IMR-90 (cell line): ENCODE results near the gene UBTD1. TPM values are rescaled to one million over a fixed set of nuclear protein-coding genes. Genes with fewer than 3 reads are reported as not detected.

Experiments
- ATAC-seq: fragments of 200-7000 bp; cut with Tn5 transposase; 2 replicates; pipeline ENCODE4 v1.9.1; 2020; ENCODE audit warnings: low read depth, mild to moderate bottlenecking, moderate library complexity
- BruUV-seq: library from RNA; stranded (reverse); fragments of 400-500 nt; replicated peaks from 2 replicates; lab custom pipeline; 2021; lab: Mats Ljungman, UMichigan
- CTCF ChIA-PET: fragments of 300-600 bp; formaldehyde crosslinking; extraction: SDS; loops from one replicate; lab custom pipeline; 2021; ENCODE audit warnings: antibody characterized with exemption; lab: Yijun Ruan, JAX
- POLR2A ChIA-PET: fragments of 300-600 bp; sonication (Branson Sonifier 250); formaldehyde crosslinking; loops from one replicate; lab custom pipeline; 2022; ENCODE audit warnings: antibody characterized with exemption; ENCODE audit not compliant: unreplicated experiment; lab: Charles Lee
- DNase-seq: peaks from one replicate; pipeline ENCODE4 v3.0.0; 2013
- H2AFZ ChIP-seq: replicated peaks from 2 replicates; pipeline ENCODE3; 2013; ENCODE audit warnings: low read length, mild to moderate bottlenecking; ENCODE audit not compliant: poor library complexity
- H2AK5ac ChIP-seq: 2 replicates; pipeline ENCODE4 v1.6.1; 2013; ENCODE audit warnings: low read depth, low read length, inconsistent platforms
- H2AK9ac ChIP-seq: replicated peaks from 2 replicates; pipeline ENCODE3; 2013; ENCODE audit warnings: mild to moderate bottlenecking, low read depth, low read length, moderate library complexity; ENCODE audit not compliant: poor library complexity
- H2BK120ac ChIP-seq: 2 replicates; pipeline ENCODE4 v1.6.1; 2013; ENCODE audit warnings: low read depth, low read length, inconsistent platforms
- H2BK15ac ChIP-seq: 3 replicates; pipeline ENCODE4 v1.6.1; 2013; ENCODE audit warnings: low read depth, low read length, inconsistent platforms
- H2BK20ac ChIP-seq: 2 replicates; pipeline ENCODE4 v1.6.1; 2013; ENCODE audit warnings: low read depth, mild to moderate bottlenecking, inconsistent platforms, low read length, moderate library complexity
- H2BK5ac ChIP-seq: 2 replicates; pipeline ENCODE4 v1.6.1; 2013; ENCODE audit warnings: mild to moderate bottlenecking, low read depth, low read length, inconsistent platforms; ENCODE audit not compliant: poor library complexity, severe bottlenecking
- H3K14ac ChIP-seq: replicated peaks from 2 replicates; pipeline ENCODE4 v1.6.1; 2013; ENCODE audit warnings: low read depth, low read length, inconsistent platforms
- H3K18ac ChIP-seq: 2 replicates; pipeline ENCODE4 v1.6.1; 2013; ENCODE audit warnings: low read depth, low read length, control low read depth
- H3K23ac ChIP-seq: 2 replicates; pipeline ENCODE4 v1.6.1; 2013; ENCODE audit warnings: low read depth, low read length, inconsistent platforms
- H3K27ac ChIP-seq: 2 replicates; pipeline ENCODE4 v1.5.1; 2013; ENCODE audit warnings: mild to moderate bottlenecking, control low read depth, low read length; ENCODE audit not compliant: insufficient read depth
- H3K27me3 ChIP-seq: 2 replicates; pipeline ENCODE4 v1.6.1; 2013; ENCODE audit warnings: low read length; ENCODE audit not compliant: control insufficient read depth, insufficient read depth
- H3K36me3 ChIP-seq: 2 replicates; pipeline ENCODE4 v1.6.1; 2013; ENCODE audit warnings: low read length, mixed read lengths; ENCODE audit not compliant: control insufficient read depth, insufficient read depth
- H3K4ac ChIP-seq: 2 replicates; pipeline ENCODE4 v1.6.1; 2013; ENCODE audit warnings: low read depth, low read length, inconsistent platforms
- H3K4me1 ChIP-seq: 2 replicates; pipeline ENCODE4 v1.6.1; 2013; ENCODE audit warnings: low read length, mixed read lengths; ENCODE audit not compliant: control insufficient read depth, insufficient read depth
- H3K4me2 ChIP-seq: 2 replicates; pipeline ENCODE4 v1.6.1; 2013; ENCODE audit warnings: low read depth, mild to moderate bottlenecking, control low read depth, low read length, moderate library complexity
- H3K4me3 ChIP-seq: 2 replicates; pipeline ENCODE4 v1.5.1; 2013; ENCODE audit warnings: low read depth, mild to moderate bottlenecking, control low read depth, low read length, moderate library complexity; ENCODE audit not compliant: insufficient read depth
- H3K56ac ChIP-seq: 2 replicates; pipeline ENCODE4 v1.6.1; 2013; ENCODE audit warnings: low read length, inconsistent platforms; ENCODE audit not compliant: insufficient read depth; ENCODE audit errors: extremely low read depth
- H3K79me1 ChIP-seq, 2 experiments: 2 replicates each; pipeline ENCODE4 v1.6.1; 2013; ENCODE audit warnings: low read length in 2 of 2, inconsistent platforms in 1 of 2, low read depth in 1 of 2
- H3K9ac ChIP-seq: 2 replicates; pipeline ENCODE4 v1.6.1; 2013; ENCODE audit warnings: low read depth, low read length, control low read depth
- H3K9me1 ChIP-seq: 2 replicates; pipeline ENCODE4 v1.6.1; 2013; ENCODE audit warnings: low read length, inconsistent platforms; ENCODE audit not compliant: insufficient read depth
- H3K9me3 ChIP-seq: 2 replicates; pipeline ENCODE4 v1.6.1; 2013; ENCODE audit warnings: low read length; ENCODE audit not compliant: control insufficient read depth, insufficient read depth
- H4K20me1 ChIP-seq: 2 replicates; pipeline ENCODE4 v1.6.1; 2013; ENCODE audit warnings: low read length, inconsistent platforms; ENCODE audit not compliant: insufficient read depth
- H4K5ac ChIP-seq: 2 replicates; pipeline ENCODE4 v1.6.1; 2013; ENCODE audit warnings: mild to moderate bottlenecking, low read depth, low read length, control low read depth
- H4K8ac ChIP-seq, 2 experiments: 2 replicates each; pipeline ENCODE4 v1.6.1; 2013; ENCODE audit warnings: low read depth in 2 of 2, low read length in 2 of 2, control low read depth in 1 of 2, inconsistent platforms in 1 of 2
- H4K91ac ChIP-seq: 2 replicates; pipeline ENCODE4 v1.6.1; 2013; ENCODE audit warnings: low read depth, low read length, inconsistent platforms; ENCODE audit not compliant: insufficient read depth
- BHLHE40 ChIP-seq: fragments of 150-350 bp; IDR thresholded peaks from 2 replicates; pipeline ENCODE4 v1.6.1; 2016; ENCODE audit warnings: mild to moderate bottlenecking, low read depth, low read length
- FOS ChIP-seq: fragments of 150-350 bp; IDR thresholded peaks from 2 replicates; pipeline ENCODE4 v1.6.1; 2016; ENCODE audit warnings: low read depth, low read length
- WGBS, 2 experiments: methylation state at CpG; one replicate each; pipeline versions ENCODE4 v1.1.5 to v1.1.7; 2013; ENCODE audit warnings: missing lambda C conversion rate in 2 of 2; ENCODE audit not compliant: insufficient read length in 1 of 2; ENCODE audit errors: extremely low coverage in 2 of 2; 5-methylcytosine and 5-hydroxymethylcytosine counted together
- dilution Hi-C: fragments of 300-500 bp; cut with HindIII; formaldehyde crosslinking; loops from one replicate; pipeline ENCODE4 v1.14.3; 2018; ENCODE audit warnings: low sequenced_read_pairs; ENCODE audit not compliant: unreplicated experiment
- in situ Hi-C: fragments of 300-500 bp; cut with MboI; formaldehyde crosslinking; loops from 3 replicates; pipeline ENCODE4 v1.14.3; 2019; ENCODE audit warnings: low sequenced_read_pairs, inconsistent platforms, mixed read lengths
- intact Hi-C: fragments of 100-400 bp; cut with micrococcal nuclease; formaldehyde crosslinking; loops from 2 replicates; pipeline ENCODE4 v1.10.0; 2022
- polyA plus RNA-seq, 3 experiments: library from polyadenylated mRNA; depleted of rRNA; stranded (reverse); fragments of >200 nt; gene quantifications; 2 replicates each; pipeline ENCODE4 v1.2.3, GENCODE V29; 2012; ENCODE audit warnings: low replicate concordance in 1 of 3
- total RNA-seq: library from RNA; depleted of rRNA; stranded (reverse); fragments of >200 nt; gene quantifications from 2 replicates; pipeline ENCODE4 v1.2.3, GENCODE V29; 2012

Gene UBTD1
- total and polyA plus RNA-seq, 2 of the 4 experiments (the other 2 are of a cell fraction): 21.9 to 44.9 TPM

DNA sequence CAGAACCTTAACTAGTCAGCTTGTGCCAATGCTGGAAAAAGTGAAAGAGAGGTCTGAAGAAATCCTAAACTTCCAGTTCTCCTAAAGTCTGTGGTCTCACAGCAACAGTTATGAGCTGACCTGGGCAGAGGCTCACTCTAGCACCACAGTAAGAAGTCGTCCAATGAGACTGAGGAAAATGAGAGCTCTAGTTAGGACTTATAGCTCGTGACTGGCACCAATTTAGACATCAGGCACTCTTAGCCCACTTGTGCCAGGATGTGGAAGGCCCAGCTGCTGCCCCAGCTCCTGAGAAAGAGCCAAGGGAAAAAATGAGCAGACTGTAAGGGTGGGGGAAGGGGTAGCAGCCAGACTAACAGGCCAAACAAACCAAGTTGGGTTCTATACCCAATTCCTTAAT, 8.1 kb upstream of the UBTD1 start:
- POLR2A ChIA-PET: no interaction called here
- DNase-seq (no peak), ATAC-seq (peak; percentile 37)
- Histone ChIP-seq H2BK20ac (no peak overlapping the region), H3K4ac (no peak overlapping the region), H3K4me2 (no peak overlapping the region), H3K56ac (no peak overlapping the region), H4K5ac (no peak overlapping the region), H3K9ac (no peak overlapping the region), H2AFZ (no peak overlapping the region), H2AK9ac (no peak overlapping the region), H3K18ac (no peak overlapping the region), H3K36me3 (peaks cover 4% of the 10 kb centered on the region; the same call in 1 of the 2 replicates), H3K27me3 (no peaks in the 10 kb centered on the region), H4K20me1 (peaks cover 62% of the 10 kb centered on the region), H2AK5ac (no peak overlapping the region), H3K14ac (no peak overlapping the region), H3K23ac (no peak overlapping the region), H3K9me1 (peaks cover 4% of the 10 kb centered on the region; the same call in 1 of the 2 replicates), H2BK5ac (no peak overlapping the region), H3K79me1 (peaks cover 6 to 66% of the 10 kb centered on the region in 2 experiments; a peak in 2 of 4 replicates), H3K27ac (no peak overlapping the region), H2BK15ac (no peak overlapping the region), H4K91ac (no peak overlapping the region), H2BK120ac (no peak overlapping the region), H3K4me3 (no peak overlapping the region), H3K4me1 (peaks cover 11% of the 10 kb centered on the region), H4K8ac (no peak overlapping the region), H3K9me3 (no peaks in the 10 kb centered on the region)
- no CpG with 5 or more reads among the region's 2 CpGs for WGBS, 2 experiments
- dilution Hi-C loops (no loop called here), in situ Hi-C loops (no loop called here), intact Hi-C loops (no loop called here)
- CTCF ChIA-PET: interaction anchor here (1.4 kb wide), 1 partner anchor 56 kb away, joined by 4 read pairs; no protein-coding TSS in a partner anchor
- no peak for TF ChIP-seq FOS
- no peak for TF ChIP-seq BHLHE40
- BruUV-seq: no TSS peak
